Fibroblast of villous mesenchyme (primary cell): ENCODE results near the gene COL20A1. TPM values are rescaled to one million over a fixed set of nuclear protein-coding genes. Genes with fewer than 3 reads are reported as not detected.

Experiments used
- DNase-seq: peaks from one replicate; pipeline ENCODE4 v3.0.0-alpha.2; 2010; ENCODE audit warnings: low read depth
- H3K4me3 ChIP-seq: 2 replicates; pipeline ENCODE4 v1.5.1; 2011; ENCODE audit warnings: low read depth, mild to moderate bottlenecking, low read length
- total RNA-seq: library from RNA; depleted of rRNA; stranded (reverse); fragments of >200 nt; gene quantifications from 2 replicates; pipeline ENCODE4 v1.2.3, GENCODE V29; 2012
- TF ChIP-seq, protein P1 (sequence below): IDR thresholded peaks from 2 replicates; pipeline ENCODE4 v1.5.1; 2012; ENCODE audit warnings: low read depth, mild to moderate bottlenecking, low read length; ENCODE audit not compliant: insufficient read depth

COL20A1 gene
- total RNA-seq, 1 donor: under 0.01 TPM

GRCh38 chr20:63295018-63295417 is 2.0 kb downstream of the COL20A1 start:
- no peak overlapping the region for H3K4me3 ChIP-seq
- TF ChIP-seq, protein P1, sequence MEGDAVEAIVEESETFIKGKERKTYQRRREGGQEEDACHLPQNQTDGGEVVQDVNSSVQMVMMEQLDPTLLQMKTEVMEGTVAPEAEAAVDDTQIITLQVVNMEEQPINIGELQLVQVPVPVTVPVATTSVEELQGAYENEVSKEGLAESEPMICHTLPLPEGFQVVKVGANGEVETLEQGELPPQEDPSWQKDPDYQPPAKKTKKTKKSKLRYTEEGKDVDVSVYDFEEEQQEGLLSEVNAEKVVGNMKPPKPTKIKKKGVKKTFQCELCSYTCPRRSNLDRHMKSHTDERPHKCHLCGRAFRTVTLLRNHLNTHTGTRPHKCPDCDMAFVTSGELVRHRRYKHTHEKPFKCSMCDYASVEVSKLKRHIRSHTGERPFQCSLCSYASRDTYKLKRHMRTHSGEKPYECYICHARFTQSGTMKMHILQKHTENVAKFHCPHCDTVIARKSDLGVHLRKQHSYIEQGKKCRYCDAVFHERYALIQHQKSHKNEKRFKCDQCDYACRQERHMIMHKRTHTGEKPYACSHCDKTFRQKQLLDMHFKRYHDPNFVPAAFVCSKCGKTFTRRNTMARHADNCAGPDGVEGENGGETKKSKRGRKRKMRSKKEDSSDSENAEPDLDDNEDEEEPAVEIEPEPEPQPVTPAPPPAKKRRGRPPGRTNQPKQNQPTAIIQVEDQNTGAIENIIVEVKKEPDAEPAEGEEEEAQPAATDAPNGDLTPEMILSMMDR: no peak
- DNase-seq: no peak

DNA sequence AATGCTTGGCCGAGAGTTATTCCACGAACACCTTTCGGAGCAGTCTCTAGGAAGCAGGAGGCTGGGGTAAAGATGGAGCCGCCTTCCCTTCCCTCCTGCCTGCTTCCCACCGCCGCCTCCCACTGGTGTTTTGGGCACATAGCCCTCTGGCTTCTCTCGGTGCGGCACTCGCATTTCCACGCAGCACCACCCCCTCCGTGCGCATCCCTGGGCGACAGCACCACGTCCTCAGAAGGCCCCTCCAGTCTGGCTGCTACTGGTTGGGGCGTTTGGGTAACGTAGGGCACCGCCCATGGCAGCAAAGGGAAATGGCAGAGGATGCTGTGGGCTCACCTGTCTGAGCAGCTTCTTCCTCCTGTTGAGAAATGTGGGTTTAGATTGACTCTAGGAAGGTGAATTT is 2.4 kb downstream of the COL20A1 start:
- TF ChIP-seq, protein P1: no peak
- H3K4me3 ChIP-seq: no peak overlapping the region
- no peak for DNase-seq

- TF ChIP-seq, protein P1: no peak
- DNase-seq: no peak
- no peak overlapping the region for H3K4me3 ChIP-seq
Observed at GRCh38 chr20:63295846-63296245, 2.9 kb downstream of the COL20A1 start.

DNA sequence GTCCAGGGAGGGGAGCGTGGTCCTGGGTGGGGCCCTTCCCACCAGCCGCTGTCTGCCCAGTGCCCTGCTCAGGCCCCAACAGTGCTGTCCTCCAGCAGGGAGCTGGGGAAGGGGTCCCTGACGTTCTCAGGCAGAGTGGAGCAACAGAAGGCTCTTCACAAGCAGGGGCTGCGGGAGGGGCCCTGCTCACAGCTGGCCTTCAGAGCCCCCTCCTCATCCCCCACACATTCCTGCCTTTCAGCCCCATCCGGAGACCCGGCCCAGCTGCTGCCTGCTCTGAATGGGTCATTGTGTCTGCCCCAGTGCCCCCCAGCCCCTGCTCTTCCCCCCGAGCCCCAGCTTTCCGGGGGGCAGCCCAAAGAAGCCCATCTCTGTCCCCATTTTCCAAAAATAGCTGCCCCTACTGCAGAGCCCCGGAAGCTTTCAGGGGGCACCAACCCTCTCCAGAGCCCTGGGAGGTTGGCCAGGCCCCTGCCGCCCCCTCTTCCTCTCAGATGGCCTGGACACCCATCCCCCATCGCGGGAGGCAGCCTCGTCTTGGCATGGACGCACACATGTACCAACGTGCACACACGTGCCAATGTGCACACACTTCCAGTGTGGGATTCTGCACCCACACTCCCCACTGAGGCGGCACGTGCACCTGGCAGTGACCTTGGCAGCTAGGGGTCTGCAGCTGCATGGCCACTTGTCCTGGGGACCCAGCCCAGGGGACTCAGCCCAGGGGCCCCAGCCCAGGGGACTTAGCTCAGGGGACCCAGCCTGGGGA is 3.7 kb downstream of the COL20A1 start:
- DNase-seq: no peak
- H3K4me3 ChIP-seq: no peak overlapping the region
- TF ChIP-seq, protein P1: no peak

DNA sequence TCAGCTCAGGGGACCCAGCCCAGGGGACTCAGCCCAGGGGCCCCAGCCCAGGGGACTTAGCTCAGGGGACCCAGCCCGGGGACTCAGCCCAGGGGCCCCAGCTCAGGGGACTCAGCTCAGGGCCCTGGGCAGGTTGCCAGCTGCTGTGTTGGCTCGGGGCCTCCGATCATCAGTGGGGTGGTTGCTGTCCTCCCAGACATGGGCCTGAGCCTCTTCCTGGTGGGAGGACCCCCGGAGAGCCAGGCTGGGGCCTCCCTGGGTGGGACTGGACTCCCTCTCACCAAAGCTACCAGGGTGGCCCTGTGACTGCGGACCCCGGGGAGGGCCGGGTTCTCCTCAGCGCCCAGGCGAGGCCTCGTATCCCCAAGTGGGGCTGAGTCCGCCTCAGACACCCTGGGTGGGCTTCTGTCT is 4.4 kb downstream of the COL20A1 start:
- DNase-seq: no peak
- TF ChIP-seq, protein P1: no peak
- H3K4me3 ChIP-seq: no peak overlapping the region

GRCh38 chr20:63297796-63298572 is 5.0 kb downstream of the COL20A1 start:
- DNase-seq: no peak
- TF ChIP-seq, protein P1: no peak
- no peak overlapping the region for H3K4me3 ChIP-seq
